Stimulated activated CD4-positive, alpha-beta T cell treated with anti-CD3 and anti-CD28 coated beads, Interleukin-1b, Interleukin-23, amount 100 ng/mL, for 24 hours (primary cell): ENCODE data around the gene TMBIM6.
"Not testable (repeated sequence)": the region's sequence is repeated elsewhere in the genome, so short reads cannot be mapped to it uniquely, and the experiment has no call there.

Experiments used
- DNase-seq, 4 experiments: peaks; one replicate each; pipeline ENCODE4 v3.0.0-alpha.2; 2020; ENCODE audit warnings: low read depth in 4 of 4, low spot score in 1 of 4

The TMBIM6 gene

DNA sequence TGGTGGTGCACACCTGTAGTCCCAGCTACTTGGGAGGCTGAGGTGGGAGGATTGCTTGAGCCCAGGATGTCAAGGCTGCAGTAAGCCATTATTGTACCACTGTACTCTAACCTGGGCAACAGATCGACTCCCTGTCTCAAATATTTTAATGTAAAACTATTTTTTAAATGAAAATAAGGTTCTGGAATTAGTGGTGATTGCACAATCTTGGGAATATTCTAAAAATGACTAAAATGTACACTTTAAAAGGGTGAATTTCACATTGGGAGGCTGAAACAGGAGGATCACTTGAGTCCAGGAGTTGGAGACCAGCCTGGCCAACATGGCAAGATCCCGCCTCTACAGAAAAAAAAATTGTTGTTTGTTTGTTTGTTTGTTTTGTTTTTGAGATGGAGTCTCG lies 12.9 kb upstream of the TMBIM6 start:
- DNase-seq, result no peak

DNA sequence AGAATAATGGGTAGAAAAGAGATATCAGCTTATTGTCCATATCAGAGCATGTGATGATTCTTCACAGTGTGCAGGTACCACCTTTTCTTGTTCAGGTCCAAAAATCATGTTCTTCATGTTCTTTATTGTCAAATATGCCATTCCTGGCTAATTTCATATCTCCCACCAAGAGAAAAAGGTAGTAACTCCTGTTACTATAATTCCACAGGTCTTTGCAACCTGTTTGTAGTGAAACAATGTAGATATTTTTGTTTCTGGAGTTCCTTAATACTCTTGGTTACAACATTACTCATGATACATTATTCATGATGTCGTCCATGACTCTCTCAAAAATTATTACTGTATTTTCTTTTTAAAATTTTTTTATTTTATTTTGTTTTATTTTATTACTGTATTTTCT lies 11.3 kb upstream of the TMBIM6 start:
- no peak for DNase-seq

GRCh38 chr12:49730568-49731101 lies 10.7 kb upstream of the TMBIM6 start:
- no peak for DNase-seq

DNA sequence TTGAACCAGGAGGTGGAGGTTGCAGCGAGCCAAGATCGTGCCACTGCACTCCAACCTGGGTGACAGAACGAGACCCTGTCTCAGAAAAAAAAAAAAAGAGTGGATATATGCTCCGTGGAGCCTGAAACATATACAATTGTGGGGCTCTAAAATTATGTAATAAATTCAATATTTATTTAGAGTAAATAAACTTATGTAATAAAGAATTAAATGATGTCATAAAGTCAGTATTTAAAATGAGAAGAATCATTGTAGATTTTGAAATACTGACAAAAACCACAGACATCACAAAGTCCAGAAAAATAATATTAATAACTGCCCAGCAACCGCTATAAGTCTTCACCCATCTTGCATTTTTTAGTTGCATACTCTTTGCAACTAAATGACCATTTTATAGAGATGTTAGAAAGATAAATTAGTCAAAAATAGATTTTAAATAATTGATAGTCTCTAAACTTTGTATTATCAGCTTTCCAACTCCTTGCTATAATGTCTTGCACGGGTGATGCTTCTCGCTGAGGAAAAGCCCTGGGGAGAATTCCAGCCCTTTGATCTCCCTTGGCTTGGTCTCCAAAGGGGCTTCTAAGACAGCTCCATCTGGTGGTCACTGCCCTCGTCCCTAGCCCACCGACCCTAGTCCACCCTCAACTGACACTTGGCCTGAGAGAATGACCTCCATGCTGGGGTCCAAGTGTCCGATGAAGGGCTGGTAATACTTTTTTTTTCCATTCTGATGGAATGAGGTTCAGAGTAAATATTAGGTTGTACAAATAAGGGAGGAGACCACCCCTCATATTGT lies 7.9 kb upstream of the TMBIM6 start:
- no peak for DNase-seq

GRCh38 chr12:49734900-49735299 lies 6.5 kb upstream of the TMBIM6 start:
- not testable (repeated sequence) for DNase-seq

GRCh38 chr12:49738721-49739120 lies 2.6 kb upstream of the TMBIM6 start:
- DNase-seq, result not testable (repeated sequence)

DNA sequence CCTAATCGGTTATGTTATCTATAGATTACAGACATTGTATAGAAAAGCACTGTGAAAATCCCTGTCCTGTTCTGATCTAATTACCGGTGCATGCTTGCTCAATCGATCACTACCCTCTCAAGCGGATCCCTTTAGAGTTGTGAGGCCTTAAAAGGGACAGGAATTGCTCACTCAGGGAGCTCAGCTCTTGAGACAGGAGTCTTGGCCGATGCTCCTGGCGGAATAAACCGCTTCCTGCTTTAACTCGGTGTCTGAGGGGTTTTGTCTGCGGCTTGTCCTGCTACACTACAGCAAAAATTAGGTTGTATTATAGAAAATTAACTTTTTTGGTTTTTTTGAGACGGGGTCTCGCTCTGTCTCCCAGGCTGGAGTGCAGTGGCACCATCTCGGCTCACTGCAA lies 1.1 kb upstream of the TMBIM6 start:
- not testable (repeated sequence) for DNase-seq

GRCh38 chr12:49741882-49742620 lies 694 bp downstream of the TMBIM6 start:
- peak; percentile 47 to 82 (median 66) for DNase-seq

- DNase-seq, result no peak
These were observed 3.1 kb downstream of the TMBIM6 start for GRCh38 chr12:49744363-49744885.

GRCh38 chr12:49748306-49748705 lies 6.9 kb downstream of the TMBIM6 start:
- DNase-seq, result no peak

DNA sequence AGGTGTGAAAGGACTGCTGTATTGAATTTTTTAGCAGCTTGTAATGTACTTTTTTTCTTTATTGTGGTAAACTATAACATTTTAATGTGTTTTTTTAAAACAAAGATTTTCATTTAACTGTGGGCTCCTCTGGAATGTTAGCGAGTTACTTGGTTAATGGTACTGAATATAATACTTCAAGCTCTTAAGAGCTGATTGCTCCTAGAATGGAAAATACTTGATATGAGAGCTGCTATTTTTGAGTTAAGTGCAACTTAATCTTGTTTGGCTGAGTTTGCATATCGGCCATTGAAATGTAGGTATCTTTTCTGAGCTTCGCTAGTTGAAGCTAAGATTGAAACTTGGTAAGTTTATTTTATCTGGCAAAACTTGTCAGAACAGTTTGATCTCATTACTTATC lies 7.4 kb downstream of the TMBIM6 start:
- DNase-seq, result no peak

- DNase-seq, result peak in 2 of 4 experiments; percentile 20 to 53
These were observed 9.0 kb downstream of the TMBIM6 start for GRCh38 chr12:49750027-49750995.

DNA sequence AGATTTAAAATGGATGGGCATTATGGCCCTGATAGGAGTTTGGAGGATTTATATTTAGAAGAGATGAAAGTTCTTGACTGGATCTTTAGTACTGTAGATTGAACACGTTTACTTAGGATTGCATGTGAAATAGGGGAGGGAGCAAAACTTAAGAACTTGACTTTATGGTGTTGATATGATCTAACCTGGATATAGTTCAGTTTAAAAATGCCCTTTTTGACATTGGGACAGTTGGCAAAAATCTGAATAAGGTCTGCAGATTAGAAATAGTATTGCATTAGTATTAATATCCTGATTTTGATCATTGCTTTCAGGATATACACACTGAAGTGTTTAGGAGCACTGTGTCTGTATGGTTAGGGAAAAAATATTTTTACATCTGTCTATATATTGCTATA lies 9.6 kb downstream of the TMBIM6 start:
- DNase-seq, result no peak

DNA sequence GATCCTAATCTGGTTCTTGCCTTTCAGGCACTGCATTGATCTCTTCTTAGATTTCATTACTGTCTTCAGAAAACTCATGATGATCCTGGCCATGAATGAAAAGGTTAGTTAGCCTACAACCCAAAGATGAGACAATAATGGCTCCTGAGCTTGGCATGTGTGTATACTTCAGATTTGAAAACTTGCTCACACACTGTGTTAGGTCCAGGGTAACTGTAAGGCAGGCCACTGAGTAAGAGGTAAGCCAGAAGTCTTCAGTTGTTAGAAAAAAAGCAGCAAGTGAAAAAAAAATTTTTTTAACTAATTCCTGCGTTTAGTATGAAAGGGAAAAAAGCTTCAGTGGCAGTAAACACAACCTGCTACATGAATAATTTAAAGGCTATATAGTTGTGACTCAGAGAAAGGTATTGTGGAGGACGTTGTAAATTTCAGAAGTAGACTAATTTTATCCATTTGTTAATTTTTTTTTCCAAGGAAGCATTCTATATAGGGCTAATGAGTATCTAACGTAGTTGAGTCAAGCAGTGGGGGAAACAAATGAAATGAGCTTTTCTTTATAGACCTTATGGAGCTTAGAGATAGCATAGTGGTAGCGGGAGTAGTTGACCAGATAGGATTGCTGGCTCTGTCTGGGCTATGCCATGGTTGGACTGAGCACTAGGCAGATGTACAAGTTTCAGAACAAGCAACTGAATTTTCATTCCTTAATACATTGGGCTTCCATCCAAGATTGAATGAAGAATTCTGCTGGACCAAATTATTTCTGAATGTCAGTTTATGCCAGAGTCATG lies 20.5 kb downstream of the TMBIM6 start:
- no peak for DNase-seq

GRCh38 chr12:49762468-49762847 lies 21.1 kb downstream of the TMBIM6 start:
- no peak for DNase-seq

DNA sequence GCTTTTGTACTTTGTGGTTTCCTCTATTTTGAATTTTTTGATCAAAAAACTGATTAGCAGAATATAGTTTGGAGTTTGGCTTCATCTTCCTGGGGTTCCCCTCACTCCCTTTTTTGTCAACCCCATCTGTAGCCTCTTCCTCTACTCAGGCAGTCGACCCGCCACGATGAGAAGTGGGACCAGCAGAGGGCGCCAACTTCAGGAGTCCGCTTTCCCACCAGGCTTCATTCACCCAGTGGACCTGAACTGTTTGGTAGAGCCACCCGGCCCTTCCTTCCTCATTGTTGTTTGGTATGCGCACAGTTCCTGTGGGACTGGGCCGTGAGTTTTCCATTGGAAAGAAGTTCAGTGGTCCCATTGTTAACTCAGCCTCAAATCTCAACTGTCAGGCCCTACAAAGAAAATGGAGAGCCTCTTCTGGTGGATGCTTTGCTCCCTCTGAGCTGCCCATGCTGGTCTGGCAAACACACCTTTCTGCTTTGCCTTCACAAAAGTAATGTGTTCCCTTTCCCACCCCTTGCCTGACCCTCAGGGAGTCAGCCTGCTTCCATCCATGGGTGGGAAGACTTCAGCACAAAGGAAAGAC lies 21.7 kb downstream of the TMBIM6 start:
- peak; percentile 58 to 68 (median 64) for DNase-seq

DNA sequence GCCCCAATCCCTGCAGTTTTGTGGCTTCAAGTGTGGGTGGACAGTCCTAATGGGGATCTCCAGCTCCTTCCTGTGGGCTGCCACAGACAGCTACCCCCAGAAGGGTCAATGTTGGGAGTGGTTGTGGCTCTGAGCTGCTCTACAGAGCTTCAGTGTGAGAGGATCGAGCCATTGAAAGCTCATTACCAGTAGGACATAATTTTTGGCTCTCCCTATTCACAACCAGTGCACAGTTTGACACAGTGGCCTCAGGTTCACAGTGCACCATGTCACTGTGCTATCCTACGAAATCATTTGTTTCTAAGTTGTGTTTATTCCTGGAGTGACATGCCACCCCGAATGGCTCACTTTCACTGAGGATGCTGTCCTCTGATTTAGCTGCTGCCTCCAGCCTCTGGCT lies 22.8 kb downstream of the TMBIM6 start:
- no peak for DNase-seq

- no peak for DNase-seq
These were observed 24.7 kb downstream of the TMBIM6 start for GRCh38 chr12:49766115-49766455.

GRCh38 chr12:49767333-49767732 lies 26.0 kb downstream of the TMBIM6 start:
- DNase-seq, result no peak

DNA sequence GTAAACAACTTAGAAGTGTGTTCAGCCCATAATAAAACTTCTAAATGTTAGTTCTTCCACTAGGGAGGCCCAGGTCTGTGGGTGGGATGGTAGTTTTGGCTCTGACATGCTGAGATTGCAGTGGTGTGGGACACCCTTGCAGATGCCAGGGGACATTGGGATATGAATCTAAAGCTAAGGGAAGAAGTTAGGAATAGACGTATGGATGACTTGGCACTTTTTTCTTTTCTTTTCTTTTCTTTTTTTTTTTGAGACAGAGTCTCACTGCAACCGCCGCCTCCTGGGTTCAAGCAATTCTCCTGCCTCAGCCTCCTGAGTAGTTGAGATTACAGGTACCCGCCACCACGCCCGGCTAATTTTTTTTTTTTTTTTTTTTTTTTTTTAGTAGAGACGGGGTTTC lies 31.7 kb downstream of the TMBIM6 start:
- DNase-seq, result not testable (repeated sequence)
